ENCODE data around the gene LIN7C. TPM values are rescaled to one million over a fixed set of nuclear protein-coding genes. Genes with fewer than 3 reads are reported as not detected.

Gene LIN7C
- total and polyA plus RNA-seq, 8 donors, result 18.7 to 31.5 (median 21.6) TPM

- intact Hi-C loops (cut with DNase I), result no loop called here
- DNase-seq (no peak), ATAC-seq (no peak)
- H3K4me3 ChIP-seq, result no peak overlapping the region
- TF ChIP-seq CTCF (IDR thresholded peaks at IDR 0.05), result no peak
- H3K4me1 ChIP-seq, result peaks cover 0 to 5% of the 10 kb centered on the region in 2 donors
- no peaks in the 10 kb centered on the region for H3K36me3 ChIP-seq
- no peak overlapping the region for H3K27ac ChIP-seq
- no peaks in the 10 kb centered on the region for H3K9me3 ChIP-seq
- H3K27me3 ChIP-seq, result no peaks in the 10 kb centered on the region
Measured at GRCh38 chr11:27459191-27459590, 47.4 kb downstream of the LIN7C start.

GRCh38 chr11:27458182-27458581, 48.4 kb downstream of the LIN7C start:
- H3K27me3 ChIP-seq, result no peaks in the 10 kb centered on the region
- ATAC-seq, result no peak
- no peaks in the 10 kb centered on the region for H3K9me3 ChIP-seq

GRCh38 chr11:27456795-27457329, 49.7 kb downstream of the LIN7C start:
- no peak for ATAC-seq
- Histone ChIP-seq H3K4me3 (no peak overlapping the region), H3K36me3 (no peaks in the 10 kb centered on the region), H3K4me1 (peaks cover 0 to 5% of the 10 kb centered on the region in 2 donors), H3K27me3 (no peaks in the 10 kb centered on the region), H3K9me3 (no peaks in the 10 kb centered on the region), H3K27ac (no peak overlapping the region)
- no peak for TF ChIP-seq CTCF (IDR thresholded peaks at IDR 0.05)
- DNase-seq, result no peak
- intact Hi-C loops (cut with DNase I), result no loop called here

More at GRCh38 chr11:27458182-27458581, 48.4 kb downstream of the LIN7C start:
- intact Hi-C loops (cut with DNase I), result no loop called here
- peaks cover 0 to 5% of the 10 kb centered on the region in 2 donors for H3K4me1 ChIP-seq
- H3K4me3 ChIP-seq, result no peak overlapping the region
- TF ChIP-seq CTCF (IDR thresholded peaks at IDR 0.05), result no peak
- no peak overlapping the region for H3K27ac ChIP-seq
- H3K36me3 ChIP-seq, result no peaks in the 10 kb centered on the region
- DNase-seq, result no peak

- H3K36me3 ChIP-seq, result no peaks in the 10 kb centered on the region
- TF ChIP-seq CTCF (IDR thresholded peaks at IDR 0.05), result no peak
- no peak overlapping the region for H3K4me3 ChIP-seq
- H3K9me3 ChIP-seq, result no peaks in the 10 kb centered on the region
- H3K4me1 ChIP-seq, result peaks cover 0 to 5% of the 10 kb centered on the region in 2 donors
- DNase-seq, result no peak
- peak; percentile 48 for ATAC-seq
- intact Hi-C loops (cut with DNase I), result no loop called here
- no peaks in the 10 kb centered on the region for H3K27me3 ChIP-seq
- no peak overlapping the region for H3K27ac ChIP-seq
Measured at GRCh38 chr11:27456140-27456794, 50.3 kb downstream of the LIN7C start.

- no peak for TF ChIP-seq CTCF (IDR thresholded peaks at IDR 0.05)
- H3K4me3 ChIP-seq, result no peak overlapping the region
- intact Hi-C loops (cut with DNase I), result no loop called here
Measured at GRCh38 chr11:27455667-27456066, 50.9 kb downstream of the LIN7C start.

More at GRCh38 chr11:27455667-27456066, 50.9 kb downstream of the LIN7C start:
- ATAC-seq (no peak), DNase-seq (no peak)
- no peak overlapping the region for H3K27ac ChIP-seq
- no peaks in the 10 kb centered on the region for H3K9me3 ChIP-seq
- H3K36me3 ChIP-seq, result no peaks in the 10 kb centered on the region
- H3K4me1 ChIP-seq, result peaks cover 0 to 5% of the 10 kb centered on the region in 2 donors
- no peaks in the 10 kb centered on the region for H3K27me3 ChIP-seq
